Liver (tissue), 3 donors: ENCODE measurements around the gene NR2F2.

Experiments used
- CTCF ChIP-seq: fragments of 150-350 bp; IDR thresholded peaks from 2 replicates; pipeline ENCODE4 v1.5.1; 2017; ENCODE audit warnings: improper control_type of control experiment, low read depth, low read length; ENCODE audit not compliant: missing input control
- EGR1 ChIP-seq, 2 donors: IDR thresholded peaks; 2 replicates each; pipeline ENCODE4 v1.6.1; 2016 to 2018; ENCODE audit warnings: antibody characterized with exemption in 2 of 2, low read depth in 2 of 2
- HNF4A ChIP-seq, 2 donors: conservative IDR thresholded peaks; 2 replicates each; pipeline ENCODE4 v1.6.1; 2016; ENCODE audit warnings: antibody characterized with exemption in 2 of 2, mild to moderate bottlenecking in 2 of 2
- JUND ChIP-seq, 2 donors: IDR thresholded peaks; 2 replicates each; pipeline ENCODE4 v1.6.1; 2016; ENCODE audit warnings: antibody characterized with exemption in 2 of 2
- MAX ChIP-seq: IDR thresholded peaks from 2 replicates; pipeline ENCODE4 v1.6.1; 2016; ENCODE audit warnings: antibody characterized with exemption
- TAF1 ChIP-seq: conservative IDR thresholded peaks from 2 replicates; pipeline ENCODE4 v1.6.1; 2016; ENCODE audit warnings: antibody characterized with exemption, mild to moderate bottlenecking
- YY1 ChIP-seq: IDR thresholded peaks from 2 replicates; pipeline ENCODE4 v1.6.1; 2016; ENCODE audit warnings: antibody characterized with exemption, mild to moderate bottlenecking
- donor health status: healthy.
- donor health status: healthy.

- peak; percentile 98 for TF ChIP-seq CTCF
- TF ChIP-seq TAF1, result no peak
- TF ChIP-seq HNF4A (conservative IDR thresholded peaks at IDR 0.05), result no peak
- TF ChIP-seq JUND (IDR thresholded peaks at IDR 0.05), result no peak
- TF ChIP-seq YY1, result peak; percentile 33
- no peak for TF ChIP-seq MAX
- TF ChIP-seq EGR1 (IDR thresholded peaks at IDR 0.05; ENCODE audit: low read depth in 2 of 2), result no peak
Measured at GRCh38 chr15:96356494-96357455, 26.3 kb downstream of the NR2F2 start.
